GM12872 (cell line): Measurements from ENCODE around the gene GADD45GIP1.

Experiments used
- TF ChIP-seq, protein P1 (sequence below): IDR thresholded peaks from 3 replicates; pipeline ENCODE4 v1.5.1; 2011; ENCODE audit warnings: low read depth, mild to moderate bottlenecking, low read length, moderate library complexity; ENCODE audit not compliant: insufficient read depth

Gene GADD45GIP1

GRCh38 chr19:13001502-13002165, 44.6 kb upstream of the GADD45GIP1 start:
- TF ChIP-seq, protein P1, sequence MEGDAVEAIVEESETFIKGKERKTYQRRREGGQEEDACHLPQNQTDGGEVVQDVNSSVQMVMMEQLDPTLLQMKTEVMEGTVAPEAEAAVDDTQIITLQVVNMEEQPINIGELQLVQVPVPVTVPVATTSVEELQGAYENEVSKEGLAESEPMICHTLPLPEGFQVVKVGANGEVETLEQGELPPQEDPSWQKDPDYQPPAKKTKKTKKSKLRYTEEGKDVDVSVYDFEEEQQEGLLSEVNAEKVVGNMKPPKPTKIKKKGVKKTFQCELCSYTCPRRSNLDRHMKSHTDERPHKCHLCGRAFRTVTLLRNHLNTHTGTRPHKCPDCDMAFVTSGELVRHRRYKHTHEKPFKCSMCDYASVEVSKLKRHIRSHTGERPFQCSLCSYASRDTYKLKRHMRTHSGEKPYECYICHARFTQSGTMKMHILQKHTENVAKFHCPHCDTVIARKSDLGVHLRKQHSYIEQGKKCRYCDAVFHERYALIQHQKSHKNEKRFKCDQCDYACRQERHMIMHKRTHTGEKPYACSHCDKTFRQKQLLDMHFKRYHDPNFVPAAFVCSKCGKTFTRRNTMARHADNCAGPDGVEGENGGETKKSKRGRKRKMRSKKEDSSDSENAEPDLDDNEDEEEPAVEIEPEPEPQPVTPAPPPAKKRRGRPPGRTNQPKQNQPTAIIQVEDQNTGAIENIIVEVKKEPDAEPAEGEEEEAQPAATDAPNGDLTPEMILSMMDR = no peak

- TF ChIP-seq, protein P1 = no peak
Observed at GRCh38 chr19:13001166-13001501, 44.1 kb upstream of the GADD45GIP1 start.

DNA sequence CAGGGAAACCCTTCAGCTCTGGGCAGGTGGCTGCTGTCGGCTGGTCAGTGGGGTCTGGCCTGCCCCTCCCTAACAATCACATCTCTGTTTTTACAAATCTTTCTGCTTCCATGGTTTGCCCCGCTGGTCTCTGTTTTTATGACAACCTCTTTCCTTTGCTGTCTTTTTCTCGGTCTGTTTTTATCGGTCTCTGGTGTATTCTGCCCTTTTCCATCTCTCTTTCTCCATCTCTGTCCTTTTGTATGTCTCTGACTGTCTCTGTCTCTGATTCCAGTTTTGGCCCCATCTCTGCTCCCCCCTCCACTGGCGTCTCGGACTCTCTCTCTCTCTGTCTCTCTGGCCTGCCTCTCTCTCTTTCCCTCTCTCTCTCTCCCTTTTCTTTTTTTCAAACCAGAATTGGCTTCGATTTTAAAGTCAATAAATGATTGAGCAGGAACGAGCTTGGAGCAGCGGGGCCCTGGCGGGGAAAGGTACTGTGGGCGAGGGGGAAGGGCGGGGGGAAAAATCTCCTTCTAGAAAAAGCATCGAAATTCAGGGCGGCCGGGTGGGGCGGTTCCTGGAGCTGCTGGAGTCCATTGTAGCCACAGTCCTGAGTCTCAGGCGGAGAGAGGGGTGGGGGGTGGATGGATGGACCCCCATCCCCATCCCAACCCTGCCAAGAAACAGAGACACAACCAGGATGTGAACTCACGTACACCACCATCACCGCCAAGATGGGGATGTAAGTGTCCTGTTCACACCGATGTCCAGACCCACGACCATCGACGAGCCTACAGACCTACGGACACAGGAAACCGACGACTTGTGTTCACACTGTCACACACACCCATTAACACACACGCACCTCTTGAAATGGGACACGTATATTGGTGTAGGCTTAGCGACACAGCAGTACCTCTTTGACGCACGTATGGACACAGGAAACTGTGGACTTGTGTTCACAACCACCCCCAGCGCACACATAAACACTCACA, 41.2 kb upstream of the GADD45GIP1 start:
- TF ChIP-seq, protein P1 = no peak

- TF ChIP-seq, protein P1 = no peak
Observed at GRCh38 chr19:12997179-12997966, 40.4 kb upstream of the GADD45GIP1 start.

DNA sequence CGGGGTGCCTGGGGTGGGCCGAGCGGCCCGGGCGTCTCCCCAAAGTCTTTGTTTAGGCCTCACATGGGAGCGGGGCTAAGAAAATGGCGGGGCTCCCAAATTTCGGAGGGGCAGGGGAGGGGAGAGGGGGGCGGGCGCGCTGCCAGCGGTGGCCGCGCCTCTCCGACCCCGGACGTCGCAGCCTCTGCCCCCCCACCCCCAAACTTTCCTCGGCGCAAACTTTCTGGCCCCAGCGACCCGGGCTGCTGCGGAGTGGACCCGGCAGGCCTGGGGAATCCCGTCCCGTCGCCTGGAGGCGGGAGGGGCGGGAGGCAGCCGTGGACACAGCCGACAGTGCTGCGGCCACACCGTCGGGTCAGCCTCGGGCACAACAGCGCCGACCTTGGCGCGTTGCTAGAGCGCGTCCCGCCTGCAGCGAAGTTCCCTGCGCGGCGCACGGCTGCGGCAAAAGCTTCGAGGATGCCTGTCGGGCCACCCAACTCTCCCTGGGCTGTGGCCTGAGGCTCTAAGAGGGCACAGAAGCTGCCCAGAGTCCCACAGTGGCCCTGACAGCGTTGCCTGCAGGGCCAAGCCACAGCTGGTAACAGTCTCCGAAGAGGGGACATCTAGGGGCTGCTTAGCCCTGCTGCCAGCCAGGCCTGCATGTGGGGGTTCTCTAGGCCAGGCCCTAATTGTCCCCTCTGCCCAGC, 39.5 kb upstream of the GADD45GIP1 start:
- TF ChIP-seq, protein P1 = no peak

GRCh38 chr19:12995596-12996405, 38.8 kb upstream of the GADD45GIP1 start:
- TF ChIP-seq, protein P1 = no peak
